Left ventricle myocardium inferior (tissue), 1 donor: ENCODE data around the gene MORC3. TPM values are rescaled to one million over a fixed set of nuclear protein-coding genes. Genes with fewer than 3 reads are reported as not detected.

Experiments used
- DNase-seq: peaks from one replicate; pipeline ENCODE4 v3.0.0-alpha.2; 2020
- H3K27ac ChIP-seq: fragments of 200-600 bp; replicated peaks from 2 replicates; pipeline ENCODE4 v1.8.0; 2021
- H3K27me3 ChIP-seq: fragments of 200-600 bp; 2 replicates; pipeline ENCODE4 v1.8.0; 2021; ENCODE audit warnings: low read depth
- H3K36me3 ChIP-seq: fragments of 200-600 bp; 2 replicates; pipeline ENCODE4 v1.8.0; 2021
- H3K4me1 ChIP-seq: fragments of 200-600 bp; 2 replicates; pipeline ENCODE4 v1.8.0; 2021
- H3K4me3 ChIP-seq: fragments of 200-600 bp; 2 replicates; pipeline ENCODE4 v1.8.0; 2021; ENCODE audit warnings: mild to moderate bottlenecking, moderate library complexity
- H3K9me3 ChIP-seq: fragments of 200-600 bp; replicated peaks from 2 replicates; pipeline ENCODE4 v1.8.0; 2021
- intact Hi-C: fragments of 100-400 bp; cut with micrococcal nuclease; formaldehyde crosslinking; loops from one replicate; pipeline ENCODE4 v1.11.0; 2022
- total RNA-seq: library from RNA; stranded (reverse); fragmentation: NEBNext Ultra II Directional; extraction: Animal tissue kit (Norgen Biotek cat#: 25700); gene quantifications from one replicate; pipeline ENCODE4 v1.2.1, GENCODE V29; 2021
- TF ChIP-seq, protein P1 (sequence below): fragments of 200-600 bp; IDR thresholded peaks from 2 replicates; pipeline ENCODE4 v1.8.0; 2021; ENCODE audit warnings: antibody characterized with exemption, mild to moderate bottlenecking, borderline replicate concordance
- donor health status: DM: no; HTN: yes; CAD: no; lungs with severe emphysema.

Gene MORC3
- total RNA-seq, 1 donor from 2014 or later, result 19.4 TPM

- Histone ChIP-seq H3K4me1 (peaks cover 17% of the 10 kb centered on the region), H3K9me3 (no peaks in the 10 kb centered on the region), H3K4me3 (no peak overlapping the region), H3K27me3 (no peaks in the 10 kb centered on the region), H3K36me3 (peaks cover 5% of the 10 kb centered on the region), H3K27ac (no peak overlapping the region)
- DNase-seq, result no peak
- intact Hi-C loops, result no loop called here
- TF ChIP-seq, protein P1, sequence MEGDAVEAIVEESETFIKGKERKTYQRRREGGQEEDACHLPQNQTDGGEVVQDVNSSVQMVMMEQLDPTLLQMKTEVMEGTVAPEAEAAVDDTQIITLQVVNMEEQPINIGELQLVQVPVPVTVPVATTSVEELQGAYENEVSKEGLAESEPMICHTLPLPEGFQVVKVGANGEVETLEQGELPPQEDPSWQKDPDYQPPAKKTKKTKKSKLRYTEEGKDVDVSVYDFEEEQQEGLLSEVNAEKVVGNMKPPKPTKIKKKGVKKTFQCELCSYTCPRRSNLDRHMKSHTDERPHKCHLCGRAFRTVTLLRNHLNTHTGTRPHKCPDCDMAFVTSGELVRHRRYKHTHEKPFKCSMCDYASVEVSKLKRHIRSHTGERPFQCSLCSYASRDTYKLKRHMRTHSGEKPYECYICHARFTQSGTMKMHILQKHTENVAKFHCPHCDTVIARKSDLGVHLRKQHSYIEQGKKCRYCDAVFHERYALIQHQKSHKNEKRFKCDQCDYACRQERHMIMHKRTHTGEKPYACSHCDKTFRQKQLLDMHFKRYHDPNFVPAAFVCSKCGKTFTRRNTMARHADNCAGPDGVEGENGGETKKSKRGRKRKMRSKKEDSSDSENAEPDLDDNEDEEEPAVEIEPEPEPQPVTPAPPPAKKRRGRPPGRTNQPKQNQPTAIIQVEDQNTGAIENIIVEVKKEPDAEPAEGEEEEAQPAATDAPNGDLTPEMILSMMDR, result no peak
Measured at GRCh38 chr21:36420571-36421339, 100.8 kb downstream of the MORC3 start.

- no peaks in the 10 kb centered on the region for H3K36me3 ChIP-seq
- peak; percentile 37 for DNase-seq
- H3K4me3 ChIP-seq, result no peak overlapping the region
- TF ChIP-seq, protein P1, result peak; percentile 70
- no peaks in the 10 kb centered on the region for H3K27me3 ChIP-seq
- no peaks in the 10 kb centered on the region for H3K9me3 ChIP-seq
- intact Hi-C loops, result no loop called here
- no peak overlapping the region for H3K27ac ChIP-seq
- H3K4me1 ChIP-seq, result peaks cover 17% of the 10 kb centered on the region
Measured at GRCh38 chr21:36422279-36423098, 102.5 kb downstream of the MORC3 start.

- no peak for DNase-seq
- Histone ChIP-seq H3K9me3 (no peaks in the 10 kb centered on the region), H3K36me3 (no peaks in the 10 kb centered on the region), H3K4me1 (peaks cover 17% of the 10 kb centered on the region), H3K4me3 (no peak overlapping the region), H3K27me3 (no peaks in the 10 kb centered on the region), H3K27ac (no peak overlapping the region)
- intact Hi-C loops, result no loop called here
- TF ChIP-seq, protein P1, result no peak
Measured at GRCh38 chr21:36423771-36424433, 103.9 kb downstream of the MORC3 start.

DNA sequence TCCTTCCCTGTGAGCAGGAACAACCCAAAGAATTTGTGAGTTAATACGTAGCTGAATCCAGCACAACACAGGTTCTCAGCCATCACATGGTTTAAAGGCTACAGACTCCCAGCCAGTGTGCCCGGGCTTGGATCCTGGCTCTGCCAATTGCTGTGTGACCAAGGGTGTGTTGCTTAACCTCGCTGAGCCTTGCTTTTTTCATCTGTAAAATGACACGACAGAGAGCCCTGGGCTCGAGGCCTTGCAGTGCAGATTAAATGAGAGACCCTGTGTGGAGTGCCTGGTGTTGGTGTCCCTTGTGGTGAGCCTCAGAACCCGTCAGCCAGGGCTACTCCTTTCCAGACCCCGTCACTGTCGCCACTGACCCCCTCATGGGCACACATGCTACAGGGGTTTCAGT, 104.6 kb downstream of the MORC3 start:
- Histone ChIP-seq H3K27me3 (no peaks in the 10 kb centered on the region), H3K4me3 (no peak overlapping the region), H3K27ac (no peak overlapping the region), H3K9me3 (no peaks in the 10 kb centered on the region), H3K4me1 (peaks cover 21% of the 10 kb centered on the region), H3K36me3 (no peaks in the 10 kb centered on the region)
- TF ChIP-seq, protein P1, result no peak
- DNase-seq, result no peak
- intact Hi-C loops, result no loop called here

- H3K4me1 ChIP-seq, result peaks cover 20% of the 10 kb centered on the region
- H3K4me3 ChIP-seq, result no peak overlapping the region
- intact Hi-C loops, result no loop called here
- H3K27ac ChIP-seq, result no peak overlapping the region
- DNase-seq, result no peak
- no peaks in the 10 kb centered on the region for H3K9me3 ChIP-seq
- no peaks in the 10 kb centered on the region for H3K27me3 ChIP-seq
- H3K36me3 ChIP-seq, result no peaks in the 10 kb centered on the region
- TF ChIP-seq, protein P1, result no peak
Measured at GRCh38 chr21:36425286-36425685, 105.3 kb downstream of the MORC3 start.

Other genes starting within 250 kb of the MORC3 start
- gene CBR3, start 185.1 kb upstream of the MORC3 start, total RNA-seq, result 2.0 TPM
- 13.6 TPM for gene DOP1B, start 163.4 kb upstream of the MORC3 start, total RNA-seq
- 0.38 TPM for gene CHAF1B, start 65.2 kb downstream of the MORC3 start, total RNA-seq
- not detected for gene CLDN14, start 159.9 kb downstream of the MORC3 start, total RNA-seq